Measurements from ENCODE around the gene COQ5.
A peak's percentile ranks its signal among the peaks of the same experiment; 100 is the strongest.

Gene COQ5, protein sequence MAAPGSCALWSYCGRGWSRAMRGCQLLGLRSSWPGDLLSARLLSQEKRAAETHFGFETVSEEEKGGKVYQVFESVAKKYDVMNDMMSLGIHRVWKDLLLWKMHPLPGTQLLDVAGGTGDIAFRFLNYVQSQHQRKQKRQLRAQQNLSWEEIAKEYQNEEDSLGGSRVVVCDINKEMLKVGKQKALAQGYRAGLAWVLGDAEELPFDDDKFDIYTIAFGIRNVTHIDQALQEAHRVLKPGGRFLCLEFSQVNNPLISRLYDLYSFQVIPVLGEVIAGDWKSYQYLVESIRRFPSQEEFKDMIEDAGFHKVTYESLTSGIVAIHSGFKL

GRCh38 chr12:120528861-120529525, at the start of gene COQ5:
Gene COQ5, minus strand, starts transcription at chr12:120529158. Its CDS starts 17 bp downstream, at chr12:120529141.
- TF ChIP-seq CTCF (IDR thresholded peaks at IDR 0.05; ENCODE audit: low read depth, low read length), result no peak
- peak within 1 kb of the TSS; percentile 72 for H3K4me3 ChIP-seq (ENCODE audit: low read depth, low read length)

GRCh38 chr12:120574106-120574505, 45.1 kb upstream of the COQ5 start:
- no peak for TF ChIP-seq CTCF (IDR thresholded peaks at IDR 0.05; ENCODE audit: low read depth, low read length)
- H3K4me3 ChIP-seq (ENCODE audit: low read depth, low read length), result no peak overlapping the region

- H3K4me3 ChIP-seq (ENCODE audit: low read depth, low read length), result no peak overlapping the region
- TF ChIP-seq CTCF (IDR thresholded peaks at IDR 0.05; ENCODE audit: low read depth, low read length), result no peak
Observed at GRCh38 chr12:120573560-120573959, 44.6 kb upstream of the COQ5 start.

DNA sequence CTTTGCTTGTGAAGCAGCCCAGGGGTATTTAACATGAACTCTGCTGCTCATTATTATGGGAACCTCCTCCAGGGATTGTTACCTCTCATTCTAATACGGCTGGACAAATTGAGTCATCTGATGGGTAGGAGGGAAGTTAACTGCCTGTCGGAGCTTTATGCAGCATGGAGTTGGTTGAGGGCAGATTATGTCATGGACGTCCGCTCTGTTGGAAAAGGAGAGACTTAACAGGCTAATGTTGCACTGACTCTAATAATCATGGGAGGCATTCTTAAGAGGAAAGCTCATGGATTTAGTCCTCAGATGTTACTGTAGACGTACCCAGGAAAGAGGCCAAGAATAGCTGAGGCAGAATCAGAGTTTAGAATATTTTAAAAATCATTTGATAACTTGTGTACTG, 42.3 kb upstream of the COQ5 start:
- no peak overlapping the region for H3K4me3 ChIP-seq (ENCODE audit: low read depth, low read length)
- no peak for TF ChIP-seq CTCF (IDR thresholded peaks at IDR 0.05; ENCODE audit: low read depth, low read length)

DNA sequence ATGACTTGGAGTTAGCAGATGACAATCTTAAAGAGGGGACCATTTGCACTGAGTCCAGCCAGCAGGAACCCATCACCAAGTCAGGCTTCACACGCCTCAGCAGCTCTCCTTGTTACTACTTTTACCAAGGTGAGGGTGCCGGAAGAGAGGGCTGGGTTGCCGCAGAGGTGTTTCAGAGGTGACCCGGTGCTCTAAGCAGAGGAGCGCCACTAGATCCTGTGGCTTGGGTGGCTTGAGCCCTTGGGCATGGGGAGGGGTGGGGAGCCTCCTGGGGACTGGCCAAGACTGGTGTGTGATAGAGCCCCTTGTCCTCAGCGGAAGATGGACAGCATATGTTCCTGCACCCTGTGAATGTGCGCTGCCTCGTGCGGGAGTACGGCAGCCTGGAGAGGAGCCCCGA, 34.5 kb upstream of the COQ5 start:
- no peak overlapping the region for H3K4me3 ChIP-seq (ENCODE audit: low read depth, low read length)
- TF ChIP-seq CTCF (IDR thresholded peaks at IDR 0.05; ENCODE audit: low read depth, low read length), result no peak

- no peak overlapping the region for H3K4me3 ChIP-seq (ENCODE audit: low read depth, low read length)
- no peak for TF ChIP-seq CTCF (IDR thresholded peaks at IDR 0.05; ENCODE audit: low read depth, low read length)
Observed at GRCh38 chr12:120562906-120563305, 33.9 kb upstream of the COQ5 start.

DNA sequence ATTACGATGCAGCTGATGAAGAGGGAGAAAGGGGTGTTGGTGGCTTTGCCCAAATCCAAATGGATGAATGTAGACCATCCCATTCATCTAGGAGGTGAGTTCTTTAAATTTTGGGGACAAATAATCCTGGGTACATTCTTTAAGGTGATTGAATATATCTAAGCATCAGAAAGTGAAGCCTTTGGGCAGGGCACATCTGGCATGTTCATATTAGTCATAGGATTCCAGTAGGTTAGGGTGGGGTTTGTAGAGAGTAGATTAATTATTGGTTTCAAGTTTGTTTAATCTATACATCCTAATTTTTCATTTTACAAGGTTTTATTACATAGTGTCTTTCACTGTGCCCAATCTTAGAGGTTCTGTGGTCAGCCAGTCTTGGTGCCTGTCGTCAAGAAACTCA, 28.6 kb upstream of the COQ5 start:
- no peak for TF ChIP-seq CTCF (IDR thresholded peaks at IDR 0.05; ENCODE audit: low read depth, low read length)

More for the DNA sequence above, 28.6 kb upstream of the COQ5 start:
- no peak overlapping the region for H3K4me3 ChIP-seq (ENCODE audit: low read depth, low read length)

Data from WI38 (cell line).